ENCODE results near the gene HSPA5. TPM values are rescaled to one million over a fixed set of nuclear protein-coding genes. Genes with fewer than 3 reads are reported as not detected.
"Not testable (repeated sequence)": the region's sequence is repeated elsewhere in the genome, so short reads cannot be mapped to it uniquely, and the experiment has no call there.

The HSPA5 gene
- polyA plus RNA-seq, 3 donors, result 359 to 421 (median 385) TPM

DNA sequence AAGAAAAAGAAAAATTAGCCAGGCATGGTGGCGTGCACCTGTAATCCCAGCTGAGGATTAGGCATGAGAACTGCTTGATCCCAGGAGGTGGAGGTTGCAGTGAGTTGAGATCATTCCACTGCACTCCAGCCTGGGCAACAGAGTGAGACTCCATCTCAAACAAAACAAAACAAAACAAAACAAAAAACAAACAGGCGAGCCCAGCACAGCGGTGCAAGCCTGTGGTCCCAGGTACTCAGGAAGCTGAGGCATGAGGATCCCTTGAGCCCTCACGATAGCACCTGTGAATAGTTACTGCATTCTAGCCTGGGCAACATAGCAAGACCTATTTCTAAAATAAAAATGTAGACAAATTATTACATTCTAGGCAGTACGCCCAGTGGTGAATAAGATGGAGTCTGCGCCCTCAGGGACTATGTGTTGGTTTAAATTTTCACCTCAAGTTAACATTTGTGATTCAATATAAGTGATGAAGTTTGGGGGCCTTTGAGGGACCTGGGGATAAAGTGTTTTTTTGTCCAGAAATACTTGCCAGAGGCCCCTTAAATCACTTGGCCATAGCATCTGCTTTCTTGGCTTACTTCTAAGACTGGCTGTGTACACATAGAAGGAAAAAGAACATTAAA, 17.1 kb upstream of the HSPA5 start:
- DNase-seq, result no peak

DNA sequence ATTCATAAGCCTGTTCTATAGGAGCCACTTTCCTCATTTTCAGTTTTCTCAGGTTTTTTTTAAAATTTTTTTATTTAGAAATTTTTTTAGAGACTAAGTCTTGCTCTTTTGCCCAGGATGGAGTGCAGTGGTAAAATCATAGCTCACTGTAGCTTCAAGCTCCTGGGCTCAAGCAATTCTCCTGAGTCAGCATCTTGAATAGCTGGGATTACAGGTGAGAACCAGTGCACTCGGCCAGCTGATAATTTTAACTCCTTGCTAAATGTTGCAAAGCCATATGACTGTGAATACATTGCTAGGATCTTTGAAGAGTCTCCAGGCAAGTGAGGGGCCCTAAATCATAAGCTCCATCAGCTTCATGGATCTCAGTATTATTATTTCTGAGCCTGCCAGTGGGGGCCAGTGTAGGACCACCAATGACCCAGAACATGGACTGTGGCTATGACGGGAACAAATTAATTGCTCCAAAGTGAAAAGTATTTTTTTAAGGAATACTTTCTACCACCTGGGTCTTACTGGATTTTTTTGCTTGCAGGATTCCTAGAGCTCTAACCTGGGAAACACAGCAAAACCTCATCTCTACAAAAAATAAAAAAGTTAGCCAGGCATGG, 14.7 kb upstream of the HSPA5 start:
- peak; percentile 28 for DNase-seq

DNA sequence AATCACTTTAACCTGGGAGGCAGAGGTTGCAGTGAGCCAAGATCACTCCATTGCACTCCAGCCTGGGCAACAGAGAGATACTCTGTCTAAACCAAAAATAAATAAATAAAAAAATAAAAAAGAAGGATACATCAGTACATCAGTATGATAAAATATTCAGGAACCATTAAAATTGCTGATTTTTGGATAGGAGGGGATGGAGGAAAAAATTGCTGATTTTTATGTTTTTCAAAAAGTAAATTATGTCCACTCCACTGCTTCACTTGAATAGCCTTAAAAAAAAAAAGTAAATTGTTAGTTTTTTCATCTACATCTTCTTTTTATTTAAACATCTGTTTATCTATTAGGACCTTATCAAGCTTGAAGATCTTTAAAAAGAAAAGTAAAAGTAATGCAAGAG, 13.1 kb upstream of the HSPA5 start:
- no peak for DNase-seq

DNA sequence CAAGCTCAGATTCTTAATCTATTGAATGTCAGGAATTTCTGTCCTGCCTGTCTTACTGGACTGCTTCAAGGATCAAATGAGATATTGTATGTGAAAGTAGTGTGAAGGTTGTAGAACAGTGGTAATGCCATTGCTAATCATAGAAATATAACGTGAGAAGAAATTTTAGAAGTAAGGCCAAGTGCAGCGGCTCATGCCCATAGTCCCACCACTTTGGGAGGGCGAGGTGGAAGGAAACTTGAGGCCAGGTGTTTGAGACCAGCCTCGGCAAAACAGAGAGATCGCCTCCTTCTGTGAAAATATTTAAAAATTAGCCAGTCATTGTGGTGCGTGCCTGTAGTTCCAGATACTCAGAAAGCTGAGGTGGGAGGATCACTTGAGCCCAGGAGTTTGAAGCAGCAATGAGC, 5.1 kb upstream of the HSPA5 start:
- no peak for DNase-seq

DNA sequence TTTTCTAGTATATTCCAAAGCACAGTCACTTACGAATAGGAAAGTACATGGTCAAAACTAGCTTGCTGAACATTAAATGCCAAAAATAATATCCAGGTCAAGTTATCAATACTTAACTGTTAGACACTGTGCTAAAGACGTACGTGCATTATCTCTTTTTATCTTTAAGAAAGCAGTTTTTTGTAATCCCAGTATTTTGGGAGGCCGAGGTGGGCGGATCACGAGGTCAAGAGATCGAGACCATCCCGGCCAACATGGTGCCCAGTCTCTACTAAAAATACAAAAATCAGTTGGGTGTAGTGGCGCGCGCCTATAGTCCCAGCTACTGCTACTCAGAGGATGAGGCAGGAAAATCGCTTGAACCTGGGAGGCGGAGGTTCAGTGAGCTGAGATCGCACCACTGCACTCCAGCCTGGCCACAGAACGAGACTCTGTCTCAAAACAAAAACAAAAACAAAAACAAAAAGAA, 2.7 kb upstream of the HSPA5 start:
- no peak for DNase-seq

DNA sequence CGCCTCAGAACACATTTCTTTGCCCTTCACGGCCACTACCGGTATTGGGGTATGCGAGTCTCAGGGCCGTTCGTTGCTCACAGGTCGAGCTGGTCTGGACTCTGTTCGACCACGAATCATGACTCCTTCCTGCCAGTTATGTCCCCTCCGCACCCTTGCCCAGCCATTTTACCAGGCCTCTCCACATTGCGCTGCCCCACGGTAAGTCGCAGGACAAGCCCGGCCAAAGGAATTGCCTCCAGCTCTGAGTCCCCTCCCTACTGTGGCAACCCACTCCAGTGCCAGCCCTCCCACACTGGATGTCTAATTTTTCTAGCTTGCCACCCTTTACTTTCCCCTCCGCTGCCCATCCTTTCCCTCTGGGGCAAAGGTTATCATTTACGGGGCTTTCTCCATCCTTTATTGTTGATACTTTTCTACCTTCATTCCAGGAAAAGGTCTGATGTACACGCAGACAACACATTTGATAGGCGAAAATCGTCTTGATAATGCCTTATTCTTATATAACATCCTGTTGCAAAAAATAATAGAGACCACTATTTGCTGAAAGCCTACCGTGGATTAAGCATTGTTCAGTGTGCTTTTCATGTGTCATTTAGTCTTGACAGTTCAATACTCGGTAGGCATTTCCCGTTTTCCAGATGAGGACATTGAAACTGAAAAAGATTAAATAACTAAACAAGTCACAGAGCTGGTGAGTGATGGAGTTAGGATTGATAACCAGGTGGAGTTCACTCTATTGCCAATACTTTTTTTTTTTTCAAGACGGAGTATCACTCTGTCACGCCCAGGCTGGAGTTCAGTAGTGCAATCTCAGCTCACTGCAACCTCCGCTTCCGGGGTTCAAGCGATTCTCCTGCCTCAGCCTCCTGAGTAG, 958 bp upstream of the HSPA5 start:
- no peak for DNase-seq

DNA sequence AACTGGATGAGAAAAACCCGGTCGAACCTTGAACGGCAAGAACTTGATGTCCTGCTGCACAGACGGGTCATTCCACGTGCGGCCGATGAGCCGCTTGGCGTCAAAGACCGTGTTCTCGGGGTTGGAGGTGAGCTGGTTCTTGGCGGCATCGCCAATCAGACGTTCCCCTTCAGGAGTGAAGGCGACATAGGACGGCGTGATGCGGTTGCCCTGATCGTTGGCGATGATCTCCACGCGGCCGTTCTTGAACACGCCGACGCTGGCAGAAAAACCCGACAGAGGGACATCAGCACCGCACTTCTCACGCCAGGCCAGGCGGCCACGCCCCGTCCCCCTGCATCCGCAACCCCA, 519 bp downstream of the HSPA5 start:
- DNase-seq, result peak; percentile 28

DNA sequence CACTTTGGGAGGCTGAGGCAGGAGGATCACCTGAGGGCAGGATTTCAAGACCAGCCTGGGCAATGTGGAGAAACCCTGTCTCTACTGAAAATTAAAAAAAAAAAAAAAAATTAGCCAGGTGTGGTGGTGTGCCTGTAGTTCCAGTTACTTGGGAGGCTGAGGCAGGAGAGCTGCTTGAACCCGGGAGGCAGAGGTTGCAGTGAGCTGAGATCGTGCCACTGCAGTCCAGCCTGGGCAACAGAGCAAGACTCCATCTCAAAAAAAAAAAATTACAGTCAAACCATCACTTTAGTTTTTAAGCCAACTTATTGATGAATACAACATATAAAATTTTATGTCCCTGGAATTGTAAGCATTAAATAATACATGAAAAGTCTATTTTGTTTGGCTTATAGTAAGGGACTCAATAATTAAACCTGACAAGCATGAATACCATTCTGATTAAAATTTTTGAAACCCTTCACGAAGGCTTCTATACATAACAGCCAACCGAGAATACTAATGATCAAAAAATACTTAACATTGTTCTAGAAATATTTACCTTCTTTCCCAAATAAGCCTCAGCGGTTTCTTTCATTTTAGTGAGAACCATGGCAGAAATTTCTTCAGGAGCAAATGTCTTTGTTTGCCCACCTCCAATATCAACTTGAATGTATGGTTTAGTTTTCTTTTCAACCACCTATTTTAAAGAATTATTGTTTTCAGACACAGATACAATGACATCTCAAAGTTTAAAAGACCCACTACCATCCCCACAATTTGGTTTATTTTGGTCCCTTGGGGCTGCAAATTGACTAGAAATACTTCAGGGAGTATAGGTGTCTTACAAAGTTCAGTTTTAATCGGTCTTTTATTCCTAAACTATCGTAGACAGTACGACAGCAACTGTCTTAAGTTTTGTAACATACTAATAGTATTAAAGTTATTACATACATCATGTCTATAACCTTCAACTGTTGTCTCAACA, 1.2 kb downstream of the HSPA5 start:
- DNase-seq, result no peak

DNA sequence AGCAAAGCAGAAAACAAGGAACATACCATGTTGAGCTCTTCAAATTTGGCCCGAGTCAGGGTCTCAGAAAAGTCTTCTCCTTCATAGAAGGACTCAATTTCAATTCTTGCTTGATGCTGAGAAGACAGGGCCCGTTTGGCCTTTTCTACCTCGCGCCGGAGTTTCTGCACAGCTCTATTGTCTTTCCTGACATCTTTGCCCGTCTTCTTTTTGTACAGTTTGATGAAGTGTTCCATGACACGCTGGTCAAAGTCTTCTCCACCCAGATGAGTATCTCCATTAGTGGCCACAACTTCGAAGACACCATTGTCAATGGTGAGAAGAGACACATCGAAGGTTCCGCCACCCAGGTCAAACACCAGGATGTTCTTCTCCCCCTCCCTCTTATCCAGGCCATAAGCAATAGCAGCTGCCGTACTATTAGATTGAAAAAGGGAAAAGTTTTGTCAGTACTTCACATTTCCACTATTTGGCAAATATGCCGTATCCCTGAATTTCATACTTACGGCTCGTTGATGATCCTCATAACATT, 2.2 kb downstream of the HSPA5 start:
- no peak for DNase-seq

DNA sequence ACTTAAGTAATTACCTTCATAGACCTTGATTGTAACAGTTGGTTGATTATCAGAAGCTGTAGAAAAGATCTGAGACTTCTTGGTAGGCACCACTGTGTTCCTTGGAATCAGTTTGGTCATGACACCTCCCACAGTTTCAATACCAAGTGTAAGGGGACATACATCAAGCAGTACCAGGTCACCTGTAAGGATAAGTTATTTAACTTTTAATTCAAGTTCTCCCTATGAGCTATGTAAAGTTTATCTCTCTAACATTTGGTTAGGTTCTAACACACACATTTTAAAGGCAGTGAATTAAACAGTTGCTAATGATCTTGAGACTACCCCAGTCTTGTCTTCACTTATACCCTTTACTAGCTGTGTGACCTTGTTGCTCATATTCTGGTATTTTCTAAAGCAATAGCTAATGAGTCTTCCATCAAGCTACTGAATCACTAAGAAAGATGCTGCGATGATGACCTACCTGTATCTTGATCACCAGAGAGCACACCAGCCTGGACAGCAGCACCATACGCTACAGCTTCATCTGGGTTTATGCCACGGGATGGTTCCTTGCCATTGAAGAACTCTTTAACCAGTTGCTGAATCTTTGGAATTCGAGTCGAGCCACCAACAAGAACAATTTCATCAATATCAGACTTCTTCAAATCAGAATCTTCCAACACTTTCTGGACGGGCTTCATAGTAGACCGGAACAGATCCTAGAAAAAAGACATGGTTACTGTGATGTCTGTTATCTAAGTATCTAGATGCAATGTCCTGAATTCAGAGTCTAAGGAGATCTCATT, 2.8 kb downstream of the HSPA5 start:
- DNase-seq, result no peak

DNA sequence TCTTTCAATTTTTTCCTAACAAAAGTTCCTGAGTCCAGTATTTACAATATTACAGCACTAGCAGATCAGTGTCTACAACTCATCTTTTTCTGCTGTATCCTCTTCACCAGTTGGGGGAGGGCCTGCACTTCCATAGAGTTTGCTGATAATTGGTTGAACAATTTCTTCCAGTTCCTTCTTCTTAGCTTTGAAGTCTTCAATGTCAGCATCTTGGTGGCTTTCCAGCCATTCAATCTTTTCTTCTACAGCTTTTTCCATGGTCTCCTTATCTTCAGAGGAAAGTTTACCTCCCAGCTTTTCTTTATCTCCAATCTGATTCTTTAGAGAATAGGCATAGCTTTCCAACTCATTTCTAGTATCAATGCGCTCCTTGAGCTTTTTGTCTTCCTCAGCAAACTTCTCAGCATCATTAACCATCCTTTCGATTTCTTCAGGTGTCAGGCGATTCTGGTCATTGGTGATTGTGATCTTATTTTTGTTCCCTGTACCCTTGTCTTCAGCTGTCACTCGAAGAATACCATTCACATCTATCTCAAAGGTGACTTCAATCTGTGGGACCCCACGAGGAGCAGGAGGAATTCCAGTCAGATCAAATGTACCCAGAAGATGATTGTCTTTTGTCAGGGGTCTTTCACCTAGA, 4.5 kb downstream of the HSPA5 start:
- DNase-seq, result not testable (repeated sequence)

DNA sequence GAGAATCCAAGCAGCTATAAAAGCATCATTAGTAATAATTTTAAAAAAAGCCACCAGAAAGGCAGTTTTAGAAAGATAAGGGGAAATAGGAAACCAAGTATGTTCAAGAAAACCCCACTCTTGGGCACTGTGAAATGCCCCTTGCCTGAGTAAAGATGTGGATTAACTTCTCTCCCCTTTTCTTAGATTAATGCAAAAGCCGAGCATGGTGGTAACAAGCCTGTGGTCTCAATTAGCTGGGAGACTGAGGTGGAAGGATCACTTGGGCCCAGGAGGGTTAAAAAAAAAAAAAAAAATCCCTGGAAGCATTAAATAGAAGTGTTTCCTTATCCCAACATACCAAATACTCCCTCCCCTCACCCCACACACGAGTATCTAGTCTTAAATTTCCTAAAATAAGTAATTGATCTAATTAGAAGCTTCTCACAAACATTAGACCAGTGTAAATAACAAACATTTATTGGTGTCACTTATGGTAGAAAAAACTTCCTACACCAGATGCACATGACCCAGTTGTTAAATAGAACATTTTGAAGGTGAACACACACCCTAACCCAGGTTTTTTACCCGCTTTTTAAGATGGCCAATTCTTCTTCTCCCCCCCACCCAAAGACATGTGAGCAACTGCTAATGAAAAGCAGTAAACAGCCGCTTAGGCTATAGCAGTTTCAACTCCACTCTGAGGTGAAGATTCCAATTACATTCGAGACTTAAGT, 5.2 kb downstream of the HSPA5 start:
- no peak for DNase-seq

DNA sequence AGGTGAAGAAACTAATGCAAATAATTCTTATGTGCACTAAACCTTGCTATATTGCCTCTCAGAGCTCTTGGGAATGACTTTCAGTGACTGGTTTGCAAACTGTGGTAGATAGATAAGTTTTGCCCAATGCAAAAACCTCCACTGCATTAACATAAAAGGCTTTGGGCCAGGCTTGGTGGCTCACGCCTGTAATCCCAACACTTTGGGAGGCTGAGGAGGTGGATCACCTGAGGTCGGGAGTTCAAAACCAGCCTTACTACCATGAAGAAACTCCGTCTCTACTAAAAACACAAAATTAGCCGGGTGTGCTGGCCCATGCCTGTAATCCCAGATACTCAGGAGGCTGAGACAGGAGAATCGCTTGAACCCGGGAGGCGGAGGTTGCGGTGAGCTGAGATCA, 7.0 kb downstream of the HSPA5 start:
- not testable (repeated sequence) for DNase-seq

DNA sequence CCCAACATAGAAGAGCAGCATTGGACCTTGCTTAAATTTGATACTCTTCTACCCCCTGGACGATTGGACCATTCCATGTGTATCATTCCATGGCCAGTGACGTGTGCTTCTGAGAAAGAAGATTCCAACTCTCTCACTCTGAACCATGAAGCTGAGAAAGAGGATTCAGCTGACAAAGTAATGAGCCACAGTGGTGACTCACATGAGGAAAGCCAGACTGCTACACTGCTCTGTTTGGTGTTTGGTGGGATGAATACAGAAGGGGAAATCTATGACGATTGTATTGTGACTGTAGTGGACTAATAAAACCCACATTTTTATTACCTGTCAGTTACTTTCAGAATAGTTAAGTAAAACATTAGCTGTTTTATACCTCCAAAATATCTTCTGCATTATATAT, 7.5 kb downstream of the HSPA5 start:
- no peak for DNase-seq

DNA sequence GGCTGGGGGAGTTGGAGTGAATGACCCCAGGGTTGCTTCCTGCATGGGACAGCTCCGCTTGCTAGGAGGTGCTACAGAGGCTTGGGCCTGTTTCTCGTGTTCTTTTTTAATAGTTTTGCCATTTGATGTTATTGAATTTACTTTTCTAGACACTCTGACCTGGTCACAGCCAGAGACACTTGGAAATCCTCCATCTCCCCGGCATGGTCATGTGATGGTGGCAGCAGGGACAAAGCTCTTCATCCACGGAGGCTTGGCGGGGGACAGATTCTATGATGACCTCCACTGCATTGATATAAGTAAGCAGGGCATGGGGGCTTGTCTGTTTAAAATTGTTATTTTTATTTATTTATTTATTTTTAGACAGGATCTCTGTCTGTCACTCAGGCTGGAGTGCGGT, 13.4 kb downstream of the HSPA5 start:
- no peak for DNase-seq

DNA sequence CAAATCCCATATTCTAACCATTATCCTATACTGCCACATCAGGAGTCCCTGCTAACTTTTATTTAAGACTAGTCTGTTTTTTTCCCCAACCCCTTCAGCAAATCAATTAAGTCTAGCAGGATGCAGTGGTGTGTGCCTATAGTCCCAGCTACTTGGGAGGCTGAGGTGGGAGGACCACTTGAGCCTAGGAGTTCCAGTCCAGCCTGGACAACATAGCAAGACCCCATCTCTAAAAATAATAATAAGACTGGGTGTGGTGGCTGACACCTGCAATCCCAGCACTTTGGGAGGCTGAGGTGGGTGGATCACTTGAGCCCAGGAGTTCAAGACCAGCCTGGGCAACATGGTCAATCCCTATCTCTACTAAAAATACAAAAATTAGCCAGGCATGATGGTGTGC, 16.3 kb downstream of the HSPA5 start:
- not testable (repeated sequence) for DNase-seq

DNA sequence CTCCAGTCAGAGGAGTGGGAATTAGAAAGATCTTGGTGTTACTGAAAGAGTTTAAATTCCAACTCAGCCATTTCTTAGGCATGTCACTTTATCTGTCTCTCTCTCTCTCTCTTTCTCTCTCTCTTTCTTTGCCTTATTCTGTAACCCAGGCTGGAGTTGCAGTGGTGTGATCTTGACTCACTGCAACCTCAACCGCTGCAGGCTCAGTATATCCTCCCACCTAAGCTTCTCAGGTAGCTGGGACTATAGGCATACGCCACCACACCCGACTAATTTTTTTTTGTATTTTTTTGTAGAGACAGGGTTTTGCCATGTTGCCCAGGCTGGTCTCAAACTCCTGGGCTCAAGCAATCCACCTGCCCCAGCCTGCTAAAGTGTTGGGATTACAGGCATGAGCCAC, 22.5 kb downstream of the HSPA5 start:
- DNase-seq, result no peak

DNA sequence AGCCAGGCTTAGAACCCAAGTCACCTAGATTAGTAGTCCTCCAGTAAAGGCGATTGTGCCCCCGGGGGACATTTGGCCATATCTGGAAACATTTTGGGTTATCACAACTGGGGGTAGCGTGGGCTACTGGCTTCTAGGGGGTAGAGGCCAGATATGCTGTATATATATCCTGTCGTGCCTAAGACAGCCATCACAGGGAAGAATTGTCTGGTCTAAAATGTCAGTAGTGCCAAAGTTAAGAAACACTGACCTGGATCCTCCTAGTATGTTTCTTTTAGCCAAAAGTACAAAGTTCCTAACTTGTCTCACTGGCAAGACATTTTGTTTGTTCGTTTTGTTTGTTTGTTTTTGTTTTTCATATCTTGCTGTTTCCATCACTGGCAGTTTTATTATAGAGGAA, 27.0 kb downstream of the HSPA5 start:
- no peak for DNase-seq

DNA sequence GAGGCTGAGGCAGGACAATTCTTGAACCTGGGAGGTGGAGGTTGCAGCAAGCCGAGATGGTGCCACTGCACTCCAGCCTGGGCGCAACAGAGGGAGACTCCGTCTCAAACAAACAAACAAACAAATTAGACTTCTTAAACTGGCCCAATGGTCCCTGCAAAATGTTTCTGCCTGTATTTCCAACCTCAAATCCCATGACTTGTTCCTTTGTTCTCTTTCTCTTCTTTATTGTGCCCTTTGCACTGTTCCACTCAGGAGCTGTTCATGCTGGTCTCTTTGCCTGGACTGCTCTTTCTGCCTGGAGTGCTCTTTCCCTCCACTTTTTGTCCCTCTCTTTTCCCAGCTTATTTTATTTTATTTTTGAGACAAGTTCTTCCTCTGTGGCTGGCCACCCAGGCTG, 36.7 kb downstream of the HSPA5 start:
- no peak for DNase-seq
